ENCODE results near the gene PCDHB5. TPM values are rescaled to one million over a fixed set of nuclear protein-coding genes. Genes with fewer than 3 reads are reported as not detected.
A peak's percentile ranks its signal among the peaks of the same experiment; 100 is the strongest.
"Not testable (repeated sequence)": the region's sequence is repeated elsewhere in the genome, so short reads cannot be mapped to it uniquely, and the experiment has no call there.

The PCDHB5 gene
- total RNA-seq, 4 donors from 2014 or later = 0.72 to 6.2 (median 1.9) TPM

DNA sequence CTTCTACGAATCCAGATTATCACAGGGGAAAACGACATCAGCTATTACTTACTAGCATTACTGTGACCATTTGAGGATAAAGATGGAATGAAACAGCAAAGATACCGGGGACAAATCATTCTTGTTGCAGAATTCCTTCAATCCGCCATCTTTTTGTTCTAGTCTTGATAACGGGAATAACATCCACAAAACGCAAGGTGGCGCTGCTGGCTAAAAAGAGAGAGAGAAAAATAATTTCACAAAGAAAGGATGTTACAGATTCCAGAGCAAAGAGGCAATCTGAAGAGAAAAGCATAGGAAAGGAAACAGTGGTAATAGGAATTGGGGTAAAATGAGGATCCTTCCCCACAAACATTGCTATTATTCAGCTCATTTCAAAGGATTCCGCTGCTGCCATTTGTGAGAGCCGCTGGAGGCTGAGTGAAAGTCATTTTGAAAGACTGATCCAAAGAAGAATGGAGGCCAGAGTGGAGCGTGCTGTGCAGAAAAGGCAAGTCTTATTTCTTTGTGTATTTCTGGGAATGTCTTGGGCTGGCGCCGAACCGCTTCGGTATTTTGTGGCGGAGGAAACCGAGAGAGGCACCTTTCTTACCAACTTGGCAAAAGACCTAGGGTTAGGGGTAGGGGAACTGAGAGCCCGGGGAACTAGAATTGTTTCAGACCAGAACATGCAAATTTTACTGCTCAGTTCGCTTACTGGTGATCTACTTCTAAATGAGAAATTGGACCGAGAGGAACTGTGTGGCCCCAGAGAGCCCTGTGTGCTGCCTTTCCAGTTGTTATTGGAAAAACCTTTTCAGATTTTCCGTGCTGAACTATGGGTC is 37.6 kb downstream of the PCDHB5 start, which contains the start of gene PCDHB7:
Gene PCDHB7, plus strand, starts transcription at position 264 of the 824 bp plus-strand sequence. Its CDS starts 192 bp downstream, at position 456.
- 34% methylated on average over 20 of the region's 20 CpGs for WGBS
- DNase-seq (ENCODE audit: low spot score in 2 of 2) = no peak
- peak within 1 kb of the TSS; percentile 19 for H3K4me3 ChIP-seq

DNA sequence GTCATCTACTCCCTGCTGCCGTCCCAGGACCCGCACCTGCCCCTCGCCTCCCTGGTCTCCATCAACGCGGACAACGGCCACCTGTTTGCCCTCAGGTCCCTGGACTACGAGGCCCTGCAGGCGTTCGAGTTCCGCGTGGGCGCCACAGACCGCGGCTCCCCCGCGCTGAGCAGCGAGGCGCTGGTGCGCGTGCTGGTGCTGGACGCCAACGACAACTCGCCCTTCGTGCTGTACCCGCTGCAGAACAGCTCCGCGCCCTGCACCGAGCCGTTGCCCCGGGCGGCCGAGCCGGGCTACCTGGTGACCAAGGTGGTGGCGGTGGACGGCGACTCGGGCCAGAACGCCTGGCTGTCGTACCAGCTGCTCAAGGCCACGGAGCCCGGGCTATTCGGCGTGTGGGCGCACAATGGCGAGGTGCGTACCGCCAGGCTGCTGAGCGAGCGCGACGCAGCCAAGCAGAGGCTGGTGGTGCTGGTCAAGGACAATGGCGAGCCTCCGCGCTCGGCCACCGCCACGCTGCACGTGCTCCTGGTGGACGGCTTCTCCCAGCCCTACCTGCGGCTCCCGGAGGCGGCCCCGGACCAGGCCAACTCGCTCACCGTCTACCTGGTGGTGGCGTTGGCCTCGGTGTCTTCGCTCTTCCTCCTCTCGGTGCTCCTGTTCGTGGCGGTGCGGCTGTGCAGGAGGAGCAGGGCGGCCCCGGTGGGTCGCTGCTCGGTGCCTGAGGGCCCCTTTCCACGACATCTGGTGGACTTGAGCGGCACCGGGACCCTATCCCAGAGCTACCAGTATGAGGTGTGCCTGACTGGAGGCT is 39.5 kb downstream of the PCDHB5 start:
- not testable (repeated sequence) for H3K4me1 ChIP-seq; H3K27ac ChIP-seq; DNase-seq (ENCODE audit: low spot score in 2 of 2); H3K4me3 ChIP-seq; H3K36me3 ChIP-seq
- 55% methylated on average over 59 of the region's 79 CpGs for WGBS
- Histone ChIP-seq H3K9me3 (peaks cover 33% of the 10 kb centered on the region), H3K27me3 (peaks cover 28% of the 10 kb centered on the region)

More for the DNA sequence above, 37.6 kb downstream of the PCDHB5 start, which contains the start of gene PCDHB7:
- Histone ChIP-seq H3K4me1 (no peaks in the 10 kb centered on the region), H3K27ac (no peak within 1 kb of the TSS), H3K9me3 (peaks cover 26% of the 10 kb centered on the region), H3K27me3 (peaks cover 21% of the 10 kb centered on the region), H3K36me3 (no peaks in the 10 kb centered on the region)
- TF ChIP-seq EP300 (IDR thresholded peaks at IDR 0.05) (no peak), POLR2AphosphoS5 (IDR thresholded peaks at IDR 0.05) (no peak), POLR2A (IDR thresholded peaks at IDR 0.05) (no peak)
- TF ChIP-seq, protein P1, sequence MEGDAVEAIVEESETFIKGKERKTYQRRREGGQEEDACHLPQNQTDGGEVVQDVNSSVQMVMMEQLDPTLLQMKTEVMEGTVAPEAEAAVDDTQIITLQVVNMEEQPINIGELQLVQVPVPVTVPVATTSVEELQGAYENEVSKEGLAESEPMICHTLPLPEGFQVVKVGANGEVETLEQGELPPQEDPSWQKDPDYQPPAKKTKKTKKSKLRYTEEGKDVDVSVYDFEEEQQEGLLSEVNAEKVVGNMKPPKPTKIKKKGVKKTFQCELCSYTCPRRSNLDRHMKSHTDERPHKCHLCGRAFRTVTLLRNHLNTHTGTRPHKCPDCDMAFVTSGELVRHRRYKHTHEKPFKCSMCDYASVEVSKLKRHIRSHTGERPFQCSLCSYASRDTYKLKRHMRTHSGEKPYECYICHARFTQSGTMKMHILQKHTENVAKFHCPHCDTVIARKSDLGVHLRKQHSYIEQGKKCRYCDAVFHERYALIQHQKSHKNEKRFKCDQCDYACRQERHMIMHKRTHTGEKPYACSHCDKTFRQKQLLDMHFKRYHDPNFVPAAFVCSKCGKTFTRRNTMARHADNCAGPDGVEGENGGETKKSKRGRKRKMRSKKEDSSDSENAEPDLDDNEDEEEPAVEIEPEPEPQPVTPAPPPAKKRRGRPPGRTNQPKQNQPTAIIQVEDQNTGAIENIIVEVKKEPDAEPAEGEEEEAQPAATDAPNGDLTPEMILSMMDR (IDR thresholded peaks at IDR 0.05) = peak in 1 of 2 donors; percentile 8

DNA sequence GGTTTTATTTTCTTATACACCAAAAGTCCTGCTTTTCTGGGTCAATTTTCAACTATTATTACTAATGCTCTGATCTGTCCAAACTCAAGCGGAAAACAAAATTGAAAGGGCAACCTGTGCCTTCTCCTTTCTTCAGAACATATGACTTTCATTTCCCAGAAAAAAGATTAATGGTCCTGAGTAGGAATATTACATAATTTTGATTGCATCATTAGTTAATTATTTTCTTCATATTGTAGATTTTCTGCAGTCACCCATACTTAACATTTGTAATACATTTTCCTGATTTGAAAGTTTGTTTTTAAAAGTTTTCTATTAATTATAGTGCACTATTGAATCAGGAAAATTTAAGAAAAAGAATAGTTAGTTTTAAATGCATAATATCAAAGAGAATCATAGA is 40.9 kb downstream of the PCDHB5 start:
- WGBS = 73% methylated on average over 1 of the region's 1 CpG
- no peak for DNase-seq (ENCODE audit: low spot score in 2 of 2)
- Histone ChIP-seq H3K4me1 (no peaks in the 10 kb centered on the region), H3K9me3 (peaks cover 34% of the 10 kb centered on the region), H3K27me3 (peaks cover 29% of the 10 kb centered on the region), H3K36me3 (no peaks in the 10 kb centered on the region), H3K4me3 (no peak overlapping the region), H3K27ac (no peak overlapping the region)
- TF ChIP-seq EP300 (IDR thresholded peaks at IDR 0.05) (no peak), POLR2AphosphoS5 (IDR thresholded peaks at IDR 0.05) (no peak), POLR2A (IDR thresholded peaks at IDR 0.05) (no peak)
- TF ChIP-seq, protein P1 (IDR thresholded peaks at IDR 0.05) = no peak

DNA sequence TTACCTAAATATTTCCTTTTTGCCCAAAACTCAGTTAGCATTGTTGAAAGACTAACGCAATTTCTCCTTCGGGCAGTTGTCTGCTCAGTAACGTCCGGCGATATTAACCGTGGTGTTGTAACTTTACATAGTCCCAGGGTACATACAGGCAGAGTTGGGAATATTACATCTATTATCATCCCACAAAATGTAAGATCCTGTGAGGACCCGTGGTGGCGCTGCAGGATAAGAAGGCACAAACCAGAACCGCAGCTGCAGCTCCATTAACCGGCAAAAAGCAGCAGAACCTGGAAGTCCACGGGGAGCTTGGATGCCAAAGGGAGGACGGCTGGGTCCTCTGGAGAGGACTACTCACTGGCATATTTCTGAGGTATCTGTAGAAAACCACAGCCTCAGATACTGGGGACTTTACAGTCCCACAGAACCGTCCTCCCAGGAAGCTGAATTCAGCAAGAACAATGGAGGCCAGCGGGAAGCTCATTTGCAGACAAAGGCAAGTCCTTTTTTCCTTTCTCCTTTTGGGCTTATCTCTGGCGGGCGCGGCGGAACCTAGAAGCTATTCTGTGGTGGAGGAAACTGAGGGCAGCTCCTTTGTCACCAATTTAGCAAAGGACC is 42.7 kb downstream of the PCDHB5 start, which contains the start of gene PCDHB8:
Gene PCDHB8, plus strand, starts transcription at position 214 of the 615 bp plus-strand sequence. Its CDS starts 245 bp downstream, at position 459.
- DNase-seq (ENCODE audit: low spot score in 2 of 2); H3K36me3 ChIP-seq; H3K4me1 ChIP-seq; H3K27ac ChIP-seq; H3K4me3 ChIP-seq: not testable (repeated sequence)
- Histone ChIP-seq H3K27me3 (peaks cover 29% of the 10 kb centered on the region), H3K9me3 (peaks cover 34% of the 10 kb centered on the region)
- 34% methylated on average over 14 of the region's 18 CpGs for WGBS

DNA sequence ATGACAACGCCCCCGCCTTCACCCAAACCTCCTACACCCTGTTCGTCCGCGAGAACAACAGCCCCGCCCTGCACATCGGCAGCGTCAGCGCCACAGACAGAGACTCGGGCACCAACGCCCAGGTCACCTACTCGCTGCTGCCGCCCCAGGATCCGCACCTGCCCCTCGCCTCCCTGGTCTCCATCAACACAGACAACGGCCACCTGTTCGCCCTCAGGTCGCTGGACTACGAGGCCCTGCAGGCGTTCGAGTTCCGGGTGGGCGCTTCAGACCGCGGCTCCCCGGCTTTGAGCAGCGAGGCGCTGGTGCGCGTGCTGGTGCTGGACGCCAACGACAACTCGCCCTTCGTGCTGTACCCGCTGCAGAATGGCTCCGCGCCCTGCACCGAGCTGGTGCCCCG is 44.4 kb downstream of the PCDHB5 start:
- not testable (repeated sequence) for DNase-seq (ENCODE audit: low spot score in 2 of 2); H3K36me3 ChIP-seq; H3K4me3 ChIP-seq; H3K4me1 ChIP-seq; H3K27ac ChIP-seq
- peaks cover 27% of the 10 kb centered on the region for H3K27me3 ChIP-seq
- H3K9me3 ChIP-seq = peaks cover 28% of the 10 kb centered on the region
- 37% methylated on average over 29 of the region's 39 CpGs for WGBS

DNA sequence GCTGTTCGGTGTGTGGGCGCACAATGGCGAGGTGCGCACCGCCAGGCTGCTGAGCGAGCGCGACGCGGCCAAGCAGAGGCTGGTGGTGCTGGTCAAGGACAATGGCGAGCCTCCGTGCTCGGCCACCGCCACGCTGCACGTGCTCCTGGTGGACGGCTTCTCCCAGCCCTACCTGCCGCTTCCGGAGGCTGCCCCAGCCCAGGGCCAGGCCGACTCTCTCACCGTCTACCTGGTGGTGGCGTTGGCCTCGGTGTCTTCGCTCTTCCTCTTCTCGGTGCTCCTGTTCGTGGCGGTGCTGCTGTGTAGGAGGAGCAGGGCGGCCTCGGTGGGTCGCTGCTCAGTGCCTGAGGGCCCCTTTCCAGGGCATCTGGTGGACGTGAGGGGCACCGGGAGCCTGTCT is 44.9 kb downstream of the PCDHB5 start:
- not testable (repeated sequence) for H3K27ac ChIP-seq; H3K4me1 ChIP-seq; H3K36me3 ChIP-seq; DNase-seq (ENCODE audit: low spot score in 2 of 2); H3K4me3 ChIP-seq
- 30% methylated on average over 20 of the region's 32 CpGs for WGBS
- H3K27me3 ChIP-seq = peaks cover 22% of the 10 kb centered on the region
- peaks cover 29% of the 10 kb centered on the region for H3K9me3 ChIP-seq

DNA sequence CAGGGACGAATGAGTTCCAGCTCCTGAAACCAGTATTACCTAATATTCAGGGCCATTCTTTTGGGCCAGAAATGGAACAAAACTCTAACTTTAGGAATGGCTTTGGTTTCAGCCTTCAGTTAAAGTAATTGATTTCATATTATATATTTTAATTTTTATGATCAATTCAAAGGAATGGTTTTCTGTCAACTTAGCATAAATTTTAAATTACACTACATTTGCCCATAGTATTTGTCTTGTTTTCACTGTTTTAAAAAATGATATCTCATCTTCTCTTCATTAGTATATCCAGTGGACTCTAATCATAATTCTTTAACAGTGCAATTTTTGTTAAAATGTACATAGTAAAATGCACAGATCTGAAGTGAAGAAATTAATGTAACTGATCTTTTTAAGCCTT is 45.3 kb downstream of the PCDHB5 start:
- no peaks in the 10 kb centered on the region for H3K4me1 ChIP-seq
- H3K36me3 ChIP-seq = no peaks in the 10 kb centered on the region
- H3K27me3 ChIP-seq = peaks cover 19% of the 10 kb centered on the region
- no peak overlapping the region for H3K4me3 ChIP-seq
- no peak for DNase-seq (ENCODE audit: low spot score in 2 of 2)
- no peak for TF ChIP-seq POLR2AphosphoS5 (IDR thresholded peaks at IDR 0.05)
- TF ChIP-seq, protein P1 (IDR thresholded peaks at IDR 0.05) = no peak
- TF ChIP-seq POLR2A (IDR thresholded peaks at IDR 0.05) = no peak
- no peak for TF ChIP-seq EP300 (IDR thresholded peaks at IDR 0.05)
- WGBS = 62% methylated on average over 1 of the region's 1 CpG
- peaks cover 28% of the 10 kb centered on the region for H3K9me3 ChIP-seq
- H3K27ac ChIP-seq = no peak overlapping the region

Data from suprapubic skin (tissue), 4 donors.